Measurements from ENCODE around the gene BOLA1. TPM values are rescaled to one million over a fixed set of nuclear protein-coding genes. Genes with fewer than 3 reads are reported as not detected.
A peak's percentile ranks its signal among the peaks of the same experiment; 100 is the strongest.

Gene BOLA1
- total RNA-seq, 1 donor from 2014 or later, result 10.1 TPM

DNA sequence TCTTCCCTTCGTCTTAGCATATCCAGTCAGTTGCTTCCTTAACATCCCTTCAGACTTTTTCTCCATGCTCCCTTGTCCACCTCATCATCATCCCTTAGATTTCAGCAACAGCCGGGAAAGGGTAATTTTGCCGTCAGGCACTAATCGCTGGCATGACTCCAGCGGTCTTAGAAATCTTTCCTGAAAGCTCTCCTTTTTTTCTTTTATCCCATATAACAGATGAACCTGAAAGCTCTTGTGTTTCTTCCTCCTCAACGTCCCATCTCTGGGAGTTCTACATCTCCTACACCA, 10.4 kb upstream of the BOLA1 start:
- no peaks in the 10 kb centered on the region for H3K9me3 Mint-ChIP-seq
- peaks cover 5% of the 10 kb centered on the region for H3K4me1 Mint-ChIP-seq
- no peaks in the 10 kb centered on the region for H3K27me3 Mint-ChIP-seq (ENCODE audit: low read depth)
- TF ChIP-seq, protein P1, sequence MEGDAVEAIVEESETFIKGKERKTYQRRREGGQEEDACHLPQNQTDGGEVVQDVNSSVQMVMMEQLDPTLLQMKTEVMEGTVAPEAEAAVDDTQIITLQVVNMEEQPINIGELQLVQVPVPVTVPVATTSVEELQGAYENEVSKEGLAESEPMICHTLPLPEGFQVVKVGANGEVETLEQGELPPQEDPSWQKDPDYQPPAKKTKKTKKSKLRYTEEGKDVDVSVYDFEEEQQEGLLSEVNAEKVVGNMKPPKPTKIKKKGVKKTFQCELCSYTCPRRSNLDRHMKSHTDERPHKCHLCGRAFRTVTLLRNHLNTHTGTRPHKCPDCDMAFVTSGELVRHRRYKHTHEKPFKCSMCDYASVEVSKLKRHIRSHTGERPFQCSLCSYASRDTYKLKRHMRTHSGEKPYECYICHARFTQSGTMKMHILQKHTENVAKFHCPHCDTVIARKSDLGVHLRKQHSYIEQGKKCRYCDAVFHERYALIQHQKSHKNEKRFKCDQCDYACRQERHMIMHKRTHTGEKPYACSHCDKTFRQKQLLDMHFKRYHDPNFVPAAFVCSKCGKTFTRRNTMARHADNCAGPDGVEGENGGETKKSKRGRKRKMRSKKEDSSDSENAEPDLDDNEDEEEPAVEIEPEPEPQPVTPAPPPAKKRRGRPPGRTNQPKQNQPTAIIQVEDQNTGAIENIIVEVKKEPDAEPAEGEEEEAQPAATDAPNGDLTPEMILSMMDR (conservative IDR thresholded peaks at IDR 0.05), result no peak
- H3K36me3 Mint-ChIP-seq (ENCODE audit: low read depth), result no peaks in the 10 kb centered on the region
- no peak for DNase-seq (ENCODE audit: low read depth, low spot score)
- H3K4me3 Mint-ChIP-seq, result no peak overlapping the region
- no peak overlapping the region for H3K27ac Mint-ChIP-seq (ENCODE audit: unreplicated experiment)

DNA sequence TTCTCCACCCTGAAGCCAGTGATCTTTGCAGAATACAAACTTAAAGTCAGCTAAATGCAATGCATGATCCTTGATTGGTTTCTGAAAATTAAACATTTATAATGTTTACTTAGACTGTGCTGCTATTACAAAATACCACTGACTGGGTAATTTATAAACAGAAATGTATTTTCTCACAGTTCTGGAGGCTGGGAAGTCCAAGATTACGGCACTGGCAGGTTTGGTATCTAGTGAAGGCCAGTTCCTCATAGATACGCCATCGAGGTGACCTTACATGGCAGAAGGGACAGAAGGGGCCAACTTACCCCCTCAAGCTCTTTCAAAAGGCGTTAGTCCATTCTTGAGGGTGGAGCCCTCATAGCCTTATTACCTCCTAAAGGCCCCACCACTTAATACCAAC, 2.8 kb upstream of the BOLA1 start:
- DNase-seq (ENCODE audit: low read depth, low spot score), result no peak
- Mint-ChIP-seq H3K27me3 (ENCODE audit: low read depth) (no peaks in the 10 kb centered on the region), H3K9me3 (peaks cover 4% of the 10 kb centered on the region), H3K4me1 (peaks cover 14% of the 10 kb centered on the region), H3K36me3 (ENCODE audit: low read depth) (no peaks in the 10 kb centered on the region), H3K4me3 (no peak overlapping the region), H3K27ac (ENCODE audit: unreplicated experiment) (no peak overlapping the region)
- TF ChIP-seq, protein P1 (conservative IDR thresholded peaks at IDR 0.05), result no peak

DNA sequence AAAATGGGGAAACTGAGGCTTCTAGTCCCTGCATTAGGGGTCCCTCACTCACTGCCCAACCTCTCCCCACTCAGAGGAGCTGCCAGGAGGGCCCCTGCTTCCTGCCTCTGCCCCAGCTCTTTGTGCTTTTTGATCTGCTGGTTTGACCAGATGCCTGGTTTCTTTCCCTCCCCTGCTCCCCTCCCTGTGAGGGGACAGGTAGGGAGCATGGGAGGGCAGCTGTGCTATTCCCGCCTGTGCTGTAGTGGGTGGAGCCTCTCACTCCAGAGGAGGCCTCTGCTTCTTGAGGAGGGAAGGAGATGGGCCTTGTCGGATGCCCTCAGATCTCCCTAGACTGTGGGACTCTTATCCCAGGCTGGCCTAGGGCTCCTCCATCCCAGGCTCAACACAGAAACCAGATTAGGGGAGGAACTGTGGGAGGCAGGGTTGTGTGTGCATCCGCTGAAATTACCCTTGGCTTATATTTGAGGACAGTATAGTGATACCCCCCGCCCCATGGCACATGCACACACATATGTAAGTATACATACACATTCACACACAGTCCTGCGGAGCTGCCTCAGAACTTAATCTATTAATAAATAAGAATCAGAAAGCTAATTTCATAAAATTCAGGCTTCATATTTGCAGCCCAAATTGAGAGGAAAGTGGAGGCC, 4.6 kb downstream of the BOLA1 start:
- DNase-seq (ENCODE audit: low read depth, low spot score), result no peak
- TF ChIP-seq, protein P1 (conservative IDR thresholded peaks at IDR 0.05), result no peak
- peaks cover 4% of the 10 kb centered on the region for H3K9me3 Mint-ChIP-seq
- peak overlapping the region; percentile 66 for H3K4me3 Mint-ChIP-seq
- H3K36me3 Mint-ChIP-seq (ENCODE audit: low read depth), result peaks cover 24% of the 10 kb centered on the region
- peak overlapping the region; percentile 50 for H3K27ac Mint-ChIP-seq (ENCODE audit: unreplicated experiment)
- H3K27me3 Mint-ChIP-seq (ENCODE audit: low read depth), result no peaks in the 10 kb centered on the region
- H3K4me1 Mint-ChIP-seq, result peaks cover 14% of the 10 kb centered on the region

GRCh38 chr1:149906570-149907075, 7.3 kb downstream of the BOLA1 start:
- Mint-ChIP-seq H3K36me3 (ENCODE audit: low read depth) (peaks cover 31% of the 10 kb centered on the region), H3K4me1 (no peaks in the 10 kb centered on the region), H3K4me3 (no peak overlapping the region), H3K9me3 (no peaks in the 10 kb centered on the region), H3K27me3 (ENCODE audit: low read depth) (no peaks in the 10 kb centered on the region), H3K27ac (ENCODE audit: unreplicated experiment) (no peak overlapping the region)
- no peak for DNase-seq (ENCODE audit: low read depth, low spot score)
- TF ChIP-seq, protein P1 (conservative IDR thresholded peaks at IDR 0.05), result no peak

DNA sequence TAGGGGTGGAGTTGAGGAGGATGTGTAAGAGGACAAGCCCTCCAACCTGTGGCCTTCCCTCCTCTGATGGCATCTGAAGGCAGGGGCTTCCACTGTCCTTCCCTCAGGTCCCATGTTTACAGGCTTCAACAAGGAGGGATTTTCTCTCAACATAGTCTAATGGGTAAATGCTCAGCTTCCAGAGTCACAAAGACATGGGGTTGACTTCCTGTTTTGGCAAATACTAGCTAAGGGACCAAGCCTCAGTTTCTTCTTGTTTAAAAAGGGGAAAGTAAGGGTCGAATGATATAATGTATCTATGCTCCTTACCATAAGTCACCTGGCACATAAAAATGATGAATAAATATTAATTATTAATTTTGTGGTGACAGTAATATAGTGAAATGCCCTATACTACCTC, 15.2 kb downstream of the BOLA1 start:
- Mint-ChIP-seq H3K4me1 (peaks cover 35% of the 10 kb centered on the region), H3K9me3 (no peaks in the 10 kb centered on the region), H3K36me3 (ENCODE audit: low read depth) (peaks cover 19% of the 10 kb centered on the region), H3K27ac (ENCODE audit: unreplicated experiment) (peak overlapping the region; percentile 19), H3K27me3 (ENCODE audit: low read depth) (no peaks in the 10 kb centered on the region), H3K4me3 (no peak overlapping the region)
- TF ChIP-seq, protein P1 (conservative IDR thresholded peaks at IDR 0.05), result no peak
- DNase-seq (ENCODE audit: low read depth, low spot score), result no peak

Measured in neural crest cell (in vitro differentiated cells).